Measurements from ENCODE around the gene PCDHA1.
"Not testable (repeated sequence)": the region's sequence is repeated elsewhere in the genome, so short reads cannot be mapped to it uniquely, and the experiment has no call there.

GRCh38 chr5:140848139-140849102 is 62.5 kb downstream of the PCDHA1 start, which contains the start of gene PCDHA9:
- TF ChIP-seq CTCF (IDR thresholded peaks at IDR 0.05; ENCODE audit: extremely low read depth in 1 of 2, insufficient read depth in 1 of 2, low read depth in 1 of 2, low read length in 2 of 2); POLR2A (IDR thresholded peaks at IDR 0.05; ENCODE audit: low read depth, low read length); MYC (IDR thresholded peaks at IDR 0.05; ENCODE audit: low read depth, low read length); JUN (IDR thresholded peaks at IDR 0.05; ENCODE audit: borderline replicate concordance, insufficient read depth, insufficient read length, low read depth); POLR2AphosphoS5 (IDR thresholded peaks at IDR 0.05; ENCODE audit: insufficient read depth, low read depth, low read length): not testable (repeated sequence)
- TF ChIP-seq, protein P1, sequence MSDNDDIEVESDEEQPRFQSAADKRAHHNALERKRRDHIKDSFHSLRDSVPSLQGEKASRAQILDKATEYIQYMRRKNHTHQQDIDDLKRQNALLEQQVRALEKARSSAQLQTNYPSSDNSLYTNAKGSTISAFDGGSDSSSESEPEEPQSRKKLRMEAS (IDR thresholded peaks at IDR 0.05; ENCODE audit: insufficient read depth, insufficient read length): not testable (repeated sequence)
